ENCODE data around the gene TLK1. TPM values are rescaled to one million over a fixed set of nuclear protein-coding genes. Genes with fewer than 3 reads are reported as not detected.
A peak's percentile ranks its signal among the peaks of the same experiment; 100 is the strongest.

TLK1 gene
- total and polyA plus RNA-seq, 9 of the 15 experiments (the other 6 are each of a cell fraction or from before 2014, with no cell fraction given) = 20.2 to 101 (median 40.5) TPM

DNA sequence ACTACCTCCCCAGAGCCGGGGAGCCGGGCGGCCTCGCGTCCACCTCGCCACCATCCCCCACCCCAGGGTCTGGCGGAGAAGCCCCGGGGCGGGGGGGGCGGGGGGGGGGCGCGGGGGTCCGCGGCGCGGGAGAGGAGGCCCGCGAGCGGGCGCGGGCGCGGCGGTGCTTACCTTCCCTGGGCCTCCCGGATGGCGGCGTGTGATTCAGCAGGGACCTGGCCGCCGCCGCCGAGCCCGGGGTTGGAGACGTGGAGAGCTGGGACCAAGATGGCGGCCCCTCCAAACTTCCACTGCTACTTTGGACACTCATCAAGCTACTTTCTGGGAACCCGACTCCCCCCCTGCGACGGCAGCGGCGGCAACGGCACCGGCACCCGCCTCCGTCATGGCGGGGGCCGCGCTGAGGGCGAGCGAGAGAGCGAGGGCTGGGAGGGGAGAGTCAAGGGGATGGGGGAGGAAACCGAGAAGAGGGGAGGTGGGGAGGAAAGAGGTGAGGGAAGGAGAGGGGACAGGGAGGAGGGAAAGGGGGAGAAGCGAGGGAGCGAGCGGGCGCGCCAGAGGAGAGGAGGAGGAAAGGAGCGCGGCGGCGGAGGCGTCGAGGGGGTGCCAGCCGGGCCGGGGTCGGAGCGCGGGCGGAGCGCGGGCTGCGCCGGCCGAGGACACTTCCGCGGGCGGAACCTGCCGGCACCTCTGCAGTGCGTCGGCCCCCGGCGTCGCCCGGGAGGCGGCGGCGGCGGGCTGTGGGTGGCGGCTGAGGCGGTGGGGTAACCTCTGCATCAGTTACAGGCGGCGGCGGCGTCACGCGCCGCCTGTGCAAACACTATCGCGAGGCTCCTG lies at the start of gene TLK1 (continued):
- TF ChIP-seq DIDO1 (tag; IDR thresholded peaks at IDR 0.05; ENCODE audit: low read depth) (no peak), U2AF1 (optimal IDR thresholded peaks at IDR 0.05; ENCODE audit: low read depth, low read length) (no peak), ETS2 (tag; IDR thresholded peaks at IDR 0.05; ENCODE audit: borderline replicate concordance, poor library complexity, severe bottlenecking) (no peak), RHOXF2B (CRISPR knock-in tag; conservative IDR thresholded peaks at IDR 0.05) (no peak), ZFX (CRISPR knock-in tag; IDR thresholded peaks at IDR 0.05) (no peak), NFYB (IDR thresholded peaks at IDR 0.05; ENCODE audit: extremely low read depth, insufficient read length) (no peak), SLC30A9 (CRISPR knock-in tag; IDR thresholded peaks at IDR 0.05) (no peak), CBFA2T3 (IDR thresholded peaks at IDR 0.05) (peak; percentile 14; the same call in 1 of the 2 replicates), ARID2 (IDR thresholded peaks at IDR 0.05) (no peak), ZNF668 (CRISPR knock-in tag; IDR thresholded peaks at IDR 0.05) (no peak), XRCC4 (IDR thresholded peaks at IDR 0.05; ENCODE audit: extremely low read depth, insufficient read depth, insufficient read length) (no peak), COPS2 (conservative IDR thresholded peaks at IDR 0.05) (no peak), GTF2A2 (tag; IDR thresholded peaks at IDR 0.05) (no peak), KLF1 (tag; IDR thresholded peaks at IDR 0.05) (peak; percentile 66; the same call in 1 of the 2 replicates), POLR2AphosphoS5 (IDR thresholded peaks at IDR 0.05; ENCODE audit: control insufficient read depth, insufficient read depth, low read depth, low read length) (0 out of 2 replicates have a peak, but pooled peaks have one; percentile 54), FOXK1 (CRISPR knock-in tag; IDR thresholded peaks at IDR 0.05; ENCODE audit: borderline replicate concordance) (no peak), HDAC6 (IDR thresholded peaks at IDR 0.05; ENCODE audit: low read depth, low read length) (no peak)
- TF ChIP-seq, protein P1, sequence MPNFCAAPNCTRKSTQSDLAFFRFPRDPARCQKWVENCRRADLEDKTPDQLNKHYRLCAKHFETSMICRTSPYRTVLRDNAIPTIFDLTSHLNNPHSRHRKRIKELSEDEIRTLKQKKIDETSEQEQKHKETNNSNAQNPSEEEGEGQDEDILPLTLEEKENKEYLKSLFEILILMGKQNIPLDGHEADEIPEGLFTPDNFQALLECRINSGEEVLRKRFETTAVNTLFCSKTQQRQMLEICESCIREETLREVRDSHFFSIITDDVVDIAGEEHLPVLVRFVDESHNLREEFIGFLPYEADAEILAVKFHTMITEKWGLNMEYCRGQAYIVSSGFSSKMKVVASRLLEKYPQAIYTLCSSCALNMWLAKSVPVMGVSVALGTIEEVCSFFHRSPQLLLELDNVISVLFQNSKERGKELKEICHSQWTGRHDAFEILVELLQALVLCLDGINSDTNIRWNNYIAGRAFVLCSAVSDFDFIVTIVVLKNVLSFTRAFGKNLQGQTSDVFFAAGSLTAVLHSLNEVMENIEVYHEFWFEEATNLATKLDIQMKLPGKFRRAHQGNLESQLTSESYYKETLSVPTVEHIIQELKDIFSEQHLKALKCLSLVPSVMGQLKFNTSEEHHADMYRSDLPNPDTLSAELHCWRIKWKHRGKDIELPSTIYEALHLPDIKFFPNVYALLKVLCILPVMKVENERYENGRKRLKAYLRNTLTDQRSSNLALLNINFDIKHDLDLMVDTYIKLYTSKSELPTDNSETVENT (CRISPR knock-in tag; IDR thresholded peaks at IDR 0.05) = peak; percentile 93
- TF ChIP-seq, protein P2, sequence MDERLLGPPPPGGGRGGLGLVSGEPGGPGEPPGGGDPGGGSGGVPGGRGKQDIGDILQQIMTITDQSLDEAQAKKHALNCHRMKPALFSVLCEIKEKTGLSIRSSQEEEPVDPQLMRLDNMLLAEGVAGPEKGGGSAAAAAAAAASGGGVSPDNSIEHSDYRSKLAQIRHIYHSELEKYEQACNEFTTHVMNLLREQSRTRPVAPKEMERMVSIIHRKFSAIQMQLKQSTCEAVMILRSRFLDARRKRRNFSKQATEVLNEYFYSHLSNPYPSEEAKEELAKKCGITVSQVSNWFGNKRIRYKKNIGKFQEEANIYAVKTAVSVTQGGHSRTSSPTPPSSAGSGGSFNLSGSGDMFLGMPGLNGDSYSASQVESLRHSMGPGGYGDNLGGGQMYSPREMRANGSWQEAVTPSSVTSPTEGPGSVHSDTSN (CRISPR knock-in tag; IDR thresholded peaks at IDR 0.05; ENCODE audit: low read depth) = no peak
- TF ChIP-seq, protein P2 (tag; conservative IDR thresholded peaks at IDR 0.05; ENCODE audit: low read depth) = no peak
- TF ChIP-seq, protein P3, sequence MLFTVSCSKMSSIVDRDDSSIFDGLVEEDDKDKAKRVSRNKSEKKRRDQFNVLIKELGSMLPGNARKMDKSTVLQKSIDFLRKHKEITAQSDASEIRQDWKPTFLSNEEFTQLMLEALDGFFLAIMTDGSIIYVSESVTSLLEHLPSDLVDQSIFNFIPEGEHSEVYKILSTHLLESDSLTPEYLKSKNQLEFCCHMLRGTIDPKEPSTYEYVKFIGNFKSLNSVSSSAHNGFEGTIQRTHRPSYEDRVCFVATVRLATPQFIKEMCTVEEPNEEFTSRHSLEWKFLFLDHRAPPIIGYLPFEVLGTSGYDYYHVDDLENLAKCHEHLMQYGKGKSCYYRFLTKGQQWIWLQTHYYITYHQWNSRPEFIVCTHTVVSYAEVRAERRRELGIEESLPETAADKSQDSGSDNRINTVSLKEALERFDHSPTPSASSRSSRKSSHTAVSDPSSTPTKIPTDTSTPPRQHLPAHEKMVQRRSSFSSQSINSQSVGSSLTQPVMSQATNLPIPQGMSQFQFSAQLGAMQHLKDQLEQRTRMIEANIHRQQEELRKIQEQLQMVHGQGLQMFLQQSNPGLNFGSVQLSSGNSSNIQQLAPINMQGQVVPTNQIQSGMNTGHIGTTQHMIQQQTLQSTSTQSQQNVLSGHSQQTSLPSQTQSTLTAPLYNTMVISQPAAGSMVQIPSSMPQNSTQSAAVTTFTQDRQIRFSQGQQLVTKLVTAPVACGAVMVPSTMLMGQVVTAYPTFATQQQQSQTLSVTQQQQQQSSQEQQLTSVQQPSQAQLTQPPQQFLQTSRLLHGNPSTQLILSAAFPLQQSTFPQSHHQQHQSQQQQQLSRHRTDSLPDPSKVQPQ (CRISPR knock-in tag; IDR thresholded peaks at IDR 0.05; ENCODE audit: borderline replicate concordance) = no peak

Measured in K562 (cell line).